OCI-LY3 (cell line): ENCODE measurements around the gene COL16A1.

ENCODE experiments used
- EZH2phosphoT487 ChIP-seq: fragments of 200-600 bp; shearing (Covaris generic); IDR thresholded peaks from 2 replicates; pipeline ENCODE4 v1.6.1; 2018; ENCODE audit warnings: antibody characterized with exemption, mixed run types, low read depth
- TF ChIP-seq, protein P1 (sequence below): fragments of 200-600, 300-600 bp; sonication (generic); IDR thresholded peaks from 2 replicates; pipeline ENCODE4 v1.5.1; 2014; ENCODE audit warnings: antibody characterized with exemption, low read length, low read depth

DNA sequence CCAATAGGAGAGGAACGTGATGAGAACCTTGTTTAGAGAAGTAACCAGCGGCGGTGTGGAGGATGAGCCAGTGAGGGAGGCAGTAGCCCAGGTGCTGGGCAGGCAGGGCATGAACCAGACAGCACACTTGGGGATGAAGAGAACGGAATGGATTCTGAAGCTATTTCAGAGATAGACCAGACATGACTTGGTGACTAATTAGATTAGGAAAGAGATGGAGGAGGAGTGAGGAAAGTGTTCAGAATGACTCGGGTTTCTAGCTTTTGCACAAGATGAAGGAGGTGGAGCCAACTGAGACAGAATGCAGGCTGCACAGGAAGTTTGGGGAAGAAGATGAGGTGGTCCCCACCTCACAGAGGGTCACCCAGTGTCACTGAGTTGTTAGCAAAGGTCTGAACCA is 64.3 kb downstream of the COL16A1 start:
- TF ChIP-seq, protein P1, sequence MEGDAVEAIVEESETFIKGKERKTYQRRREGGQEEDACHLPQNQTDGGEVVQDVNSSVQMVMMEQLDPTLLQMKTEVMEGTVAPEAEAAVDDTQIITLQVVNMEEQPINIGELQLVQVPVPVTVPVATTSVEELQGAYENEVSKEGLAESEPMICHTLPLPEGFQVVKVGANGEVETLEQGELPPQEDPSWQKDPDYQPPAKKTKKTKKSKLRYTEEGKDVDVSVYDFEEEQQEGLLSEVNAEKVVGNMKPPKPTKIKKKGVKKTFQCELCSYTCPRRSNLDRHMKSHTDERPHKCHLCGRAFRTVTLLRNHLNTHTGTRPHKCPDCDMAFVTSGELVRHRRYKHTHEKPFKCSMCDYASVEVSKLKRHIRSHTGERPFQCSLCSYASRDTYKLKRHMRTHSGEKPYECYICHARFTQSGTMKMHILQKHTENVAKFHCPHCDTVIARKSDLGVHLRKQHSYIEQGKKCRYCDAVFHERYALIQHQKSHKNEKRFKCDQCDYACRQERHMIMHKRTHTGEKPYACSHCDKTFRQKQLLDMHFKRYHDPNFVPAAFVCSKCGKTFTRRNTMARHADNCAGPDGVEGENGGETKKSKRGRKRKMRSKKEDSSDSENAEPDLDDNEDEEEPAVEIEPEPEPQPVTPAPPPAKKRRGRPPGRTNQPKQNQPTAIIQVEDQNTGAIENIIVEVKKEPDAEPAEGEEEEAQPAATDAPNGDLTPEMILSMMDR = no peak
- no peak for TF ChIP-seq EZH2phosphoT487
